GM19023 (cell line): ENCODE measurements around the gene PSD2.
A peak's percentile ranks its signal among the peaks of the same experiment; 100 is the strongest.

ENCODE experiments used
- ATAC-seq: cut with Tn5 transposase; IDR thresholded peaks from one replicate; pipeline ENCODE4 v1.9.1; 2021; ENCODE audit warnings: mild to moderate bottlenecking, moderate library complexity; ENCODE audit not compliant: unreplicated experiment

Gene PSD2

GRCh38 chr5:139854029-139854605, 58.5 kb downstream of the PSD2 start:
- no peak for ATAC-seq

GRCh38 chr5:139854953-139855352, 59.3 kb downstream of the PSD2 start:
- ATAC-seq, result no peak

- ATAC-seq, result no peak
Measured at GRCh38 chr5:139855451-139855850, 59.8 kb downstream of the PSD2 start.

- no peak for ATAC-seq
Measured at GRCh38 chr5:139855946-139856540, 60.4 kb downstream of the PSD2 start.

GRCh38 chr5:139856714-139857113, 61.1 kb downstream of the PSD2 start:
- ATAC-seq, result no peak

- ATAC-seq, result no peak
Measured at GRCh38 chr5:139859013-139859412, 63.4 kb downstream of the PSD2 start.

- ATAC-seq, result no peak
Measured at GRCh38 chr5:139861021-139861888, 65.6 kb downstream of the PSD2 start.

GRCh38 chr5:139861889-139862207, 66.2 kb downstream of the PSD2 start:
- no peak for ATAC-seq

- ATAC-seq, result no peak
Measured at GRCh38 chr5:139862313-139862712, 66.7 kb downstream of the PSD2 start.

- ATAC-seq, result no peak
Measured at GRCh38 chr5:139862803-139863202, 67.2 kb downstream of the PSD2 start.

GRCh38 chr5:139863361-139863760, 67.8 kb downstream of the PSD2 start:
- ATAC-seq, result no peak

GRCh38 chr5:139863855-139864558, 68.4 kb downstream of the PSD2 start:
- ATAC-seq, result peak; percentile 71

- ATAC-seq, result no peak
Measured at GRCh38 chr5:139864716-139865483, 69.3 kb downstream of the PSD2 start.

- no peak for ATAC-seq
Measured at GRCh38 chr5:139867109-139867508, 71.5 kb downstream of the PSD2 start.

- no peak for ATAC-seq
Measured at GRCh38 chr5:139867581-139867980, 72.0 kb downstream of the PSD2 start.

- ATAC-seq, result no peak
Measured at GRCh38 chr5:139869042-139869790, 73.6 kb downstream of the PSD2 start.

GRCh38 chr5:139870677-139871076, 75.1 kb downstream of the PSD2 start:
- no peak for ATAC-seq

- ATAC-seq, result no peak
Measured at GRCh38 chr5:139871614-139872013, 76.0 kb downstream of the PSD2 start.

GRCh38 chr5:139872052-139872766, 76.6 kb downstream of the PSD2 start:
- no peak for ATAC-seq
